Measurements from ENCODE around the gene TRIM2.

TRIM2 gene

GRCh38 chr4:153222707-153223426 lies 18.6 kb downstream of the TRIM2 start:
- DNase-seq (ENCODE audit: low read depth, low spot score) = no peak

- no peak for DNase-seq (ENCODE audit: low read depth, low spot score)
These were observed 19.2 kb downstream of the TRIM2 start for GRCh38 chr4:153223427-153223801.

GRCh38 chr4:153223930-153224329 lies 19.7 kb downstream of the TRIM2 start:
- DNase-seq (ENCODE audit: low read depth, low spot score) = no peak

- no peak for DNase-seq (ENCODE audit: low read depth, low spot score)
These were observed 20.2 kb downstream of the TRIM2 start for GRCh38 chr4:153224474-153224873.

GRCh38 chr4:153227469-153228075 lies 23.3 kb downstream of the TRIM2 start:
- DNase-seq (ENCODE audit: low read depth, low spot score) = no peak

- DNase-seq (ENCODE audit: low read depth, low spot score) = no peak
These were observed 24.4 kb downstream of the TRIM2 start for GRCh38 chr4:153228512-153229140.

- no peak for DNase-seq (ENCODE audit: low read depth, low spot score)
These were observed 25.3 kb downstream of the TRIM2 start for GRCh38 chr4:153229545-153229944.

- DNase-seq (ENCODE audit: low read depth, low spot score) = no peak
These were observed 28.5 kb downstream of the TRIM2 start for GRCh38 chr4:153232768-153233167.

- DNase-seq (ENCODE audit: low read depth, low spot score) = no peak
These were observed 29.6 kb downstream of the TRIM2 start for GRCh38 chr4:153233761-153234371.

GRCh38 chr4:153234885-153235284 lies 30.6 kb downstream of the TRIM2 start:
- no peak for DNase-seq (ENCODE audit: low read depth, low spot score)

GRCh38 chr4:153238135-153238919 lies 34.1 kb downstream of the TRIM2 start:
- no peak for DNase-seq (ENCODE audit: low read depth, low spot score)

GRCh38 chr4:153239409-153239808 lies 35.2 kb downstream of the TRIM2 start:
- DNase-seq (ENCODE audit: low read depth, low spot score) = no peak

- no peak for DNase-seq (ENCODE audit: low read depth, low spot score)
These were observed 37.1 kb downstream of the TRIM2 start for GRCh38 chr4:153241295-153241694.

- DNase-seq (ENCODE audit: low read depth, low spot score) = no peak
These were observed 38.0 kb downstream of the TRIM2 start for GRCh38 chr4:153241970-153242838.

- DNase-seq (ENCODE audit: low read depth, low spot score) = no peak
These were observed 38.6 kb downstream of the TRIM2 start for GRCh38 chr4:153242839-153243324.

GRCh38 chr4:153243468-153243867 lies 39.2 kb downstream of the TRIM2 start:
- DNase-seq (ENCODE audit: low read depth, low spot score) = no peak

GRCh38 chr4:153244969-153245368 lies 40.7 kb downstream of the TRIM2 start:
- no peak for DNase-seq (ENCODE audit: low read depth, low spot score)

GRCh38 chr4:153245775-153246174 lies 41.5 kb downstream of the TRIM2 start:
- no peak for DNase-seq (ENCODE audit: low read depth, low spot score)

GRCh38 chr4:153246446-153247115 lies 42.3 kb downstream of the TRIM2 start:
- no peak for DNase-seq (ENCODE audit: low read depth, low spot score)

- DNase-seq (ENCODE audit: low read depth, low spot score) = no peak
These were observed 42.9 kb downstream of the TRIM2 start for GRCh38 chr4:153247116-153247490.

All from smooth muscle cell of the brain vasculature (primary cell).